ENCODE results near the gene COPS3.

COPS3 gene

GRCh38 chr17:17324616-17325015, 43.6 kb upstream of the COPS3 start:
- no peak for TF ChIP-seq FOXM1 (IDR thresholded peaks at IDR 0.05; ENCODE audit: borderline replicate concordance, low read depth)
- no peak for TF ChIP-seq RAD21 (IDR thresholded peaks at IDR 0.05; ENCODE audit: low read depth)
- TF ChIP-seq YY1 (IDR thresholded peaks at IDR 0.05; ENCODE audit: low read depth), result no peak
- no peak for TF ChIP-seq USF1 (IDR thresholded peaks at IDR 0.05)
- no peak for TF ChIP-seq EGR1 (IDR thresholded peaks at IDR 0.05)
- no peak for TF ChIP-seq TAF1 (IDR thresholded peaks at IDR 0.05; ENCODE audit: low read depth)
- TF ChIP-seq TEAD4 (IDR thresholded peaks at IDR 0.05), result no peak
- no peak for TF ChIP-seq CEBPB (IDR thresholded peaks at IDR 0.05)
- no peak for TF ChIP-seq NFIC (IDR thresholded peaks at IDR 0.05)
- no peak for TF ChIP-seq REST (IDR thresholded peaks at IDR 0.05; ENCODE audit: low read depth)

GRCh38 chr17:17322516-17323510, 41.8 kb upstream of the COPS3 start:
- TF ChIP-seq REST (IDR thresholded peaks at IDR 0.05; ENCODE audit: low read depth) (no peak), MAX (IDR thresholded peaks at IDR 0.05) (no peak), FOXM1 (IDR thresholded peaks at IDR 0.05; ENCODE audit: borderline replicate concordance, low read depth) (no peak), RAD21 (IDR thresholded peaks at IDR 0.05; ENCODE audit: low read depth) (no peak), NFIC (IDR thresholded peaks at IDR 0.05) (no peak), TEAD4 (IDR thresholded peaks at IDR 0.05) (no peak), YY1 (IDR thresholded peaks at IDR 0.05; ENCODE audit: low read depth) (no peak), ZBTB7A (IDR thresholded peaks at IDR 0.05; ENCODE audit: low read depth) (no peak), CEBPB (IDR thresholded peaks at IDR 0.05) (no peak), CREB1 (IDR thresholded peaks at IDR 0.05; ENCODE audit: low read depth) (no peak), USF1 (IDR thresholded peaks at IDR 0.05) (no peak), EP300 (IDR thresholded peaks at IDR 0.05; ENCODE audit: borderline replicate concordance) (no peak), TAF1 (IDR thresholded peaks at IDR 0.05; ENCODE audit: low read depth) (no peak), TCF12 (IDR thresholded peaks at IDR 0.05; ENCODE audit: low read depth) (no peak), EGR1 (IDR thresholded peaks at IDR 0.05) (no peak)

GRCh38 chr17:17321356-17322025, 40.4 kb upstream of the COPS3 start:
- TF ChIP-seq EP300 (IDR thresholded peaks at IDR 0.05; ENCODE audit: borderline replicate concordance), result no peak

- no peak for TF ChIP-seq TEAD4 (IDR thresholded peaks at IDR 0.05)
- no peak for TF ChIP-seq CREB1 (IDR thresholded peaks at IDR 0.05; ENCODE audit: low read depth)
- no peak for TF ChIP-seq EP300 (IDR thresholded peaks at IDR 0.05; ENCODE audit: borderline replicate concordance)
- no peak for TF ChIP-seq ZBTB7A (IDR thresholded peaks at IDR 0.05; ENCODE audit: low read depth)
- no peak for TF ChIP-seq CEBPB (IDR thresholded peaks at IDR 0.05)
- no peak for TF ChIP-seq YY1 (IDR thresholded peaks at IDR 0.05; ENCODE audit: low read depth)
- TF ChIP-seq RAD21 (IDR thresholded peaks at IDR 0.05; ENCODE audit: low read depth), result no peak
- TF ChIP-seq USF1 (IDR thresholded peaks at IDR 0.05), result no peak
- TF ChIP-seq NFIC (IDR thresholded peaks at IDR 0.05), result no peak
- TF ChIP-seq REST (IDR thresholded peaks at IDR 0.05; ENCODE audit: low read depth), result no peak
- no peak for TF ChIP-seq EGR1 (IDR thresholded peaks at IDR 0.05)
- TF ChIP-seq TAF1 (IDR thresholded peaks at IDR 0.05; ENCODE audit: low read depth), result no peak
- TF ChIP-seq MAX (IDR thresholded peaks at IDR 0.05), result no peak
- TF ChIP-seq TCF12 (IDR thresholded peaks at IDR 0.05; ENCODE audit: low read depth), result no peak
- no peak for TF ChIP-seq FOXM1 (IDR thresholded peaks at IDR 0.05; ENCODE audit: borderline replicate concordance, low read depth)
These were observed 39.8 kb upstream of the COPS3 start for GRCh38 chr17:17320911-17321220.
